GM21576 (cell line): ENCODE measurements around the gene DDIAS.
"Not testable (repeated sequence)": the region's sequence is repeated elsewhere in the genome, so short reads cannot be mapped to it uniquely, and the experiment has no call there.

Experiments
- ATAC-seq: cut with Tn5 transposase; IDR thresholded peaks from one replicate; pipeline ENCODE4 v1.9.1; 2021; ENCODE audit warnings: mild to moderate bottlenecking, moderate library complexity; ENCODE audit not compliant: unreplicated experiment

DDIAS gene

DNA sequence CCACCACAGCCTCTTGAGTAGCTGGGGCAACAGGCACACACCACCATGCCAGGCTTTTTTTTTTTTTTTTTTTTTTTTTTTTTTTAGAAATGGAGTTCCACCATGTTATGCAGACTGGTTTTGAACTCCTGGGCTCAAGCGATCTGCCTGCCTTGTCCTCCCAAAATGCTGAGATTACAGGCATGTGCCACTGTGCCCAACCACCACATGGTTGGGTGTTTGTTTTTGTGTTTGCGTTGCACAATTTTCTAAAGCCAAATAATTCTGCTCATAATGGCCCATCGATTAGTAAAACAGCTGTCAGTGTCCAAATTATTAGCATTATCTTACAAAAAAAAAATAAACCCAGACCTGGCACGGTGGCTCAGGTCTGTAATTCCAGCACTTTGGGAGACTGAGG is 65.8 kb downstream of the DDIAS start:
- ATAC-seq = no peak

- ATAC-seq = peak; percentile 99
Observed at GRCh38 chr11:82969811-82970210, 68.3 kb downstream of the DDIAS start.

DNA sequence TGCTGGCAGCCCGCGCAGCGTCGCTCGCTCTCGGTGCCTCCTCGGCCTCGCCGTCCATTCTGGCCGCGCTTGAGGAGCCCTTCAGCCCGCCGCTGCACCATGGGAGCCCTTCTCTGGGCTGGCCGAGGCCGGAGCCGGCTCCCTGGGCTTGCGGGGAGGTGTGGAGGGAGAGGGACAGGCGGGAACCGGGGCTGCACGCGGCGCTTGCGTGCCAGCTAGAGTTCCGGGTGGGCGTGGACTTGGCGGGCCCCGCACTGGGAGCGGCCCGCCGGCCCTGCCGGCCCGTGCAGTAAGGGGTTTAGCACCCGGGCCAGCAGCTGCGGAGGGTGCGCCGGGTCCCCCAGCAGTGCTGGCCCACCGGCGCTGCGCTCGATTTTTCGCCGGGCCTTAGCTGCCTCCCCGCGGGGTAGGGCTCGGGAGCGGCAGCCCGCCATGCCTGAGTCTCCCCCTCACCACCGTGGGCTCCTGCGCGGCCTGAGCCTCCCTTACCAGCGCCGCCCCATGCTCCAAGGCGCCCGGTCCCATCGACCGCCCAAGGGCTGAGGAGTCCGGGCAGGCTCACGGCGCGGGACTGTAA is 69.1 kb downstream of the DDIAS start:
- not testable (repeated sequence) for ATAC-seq

DNA sequence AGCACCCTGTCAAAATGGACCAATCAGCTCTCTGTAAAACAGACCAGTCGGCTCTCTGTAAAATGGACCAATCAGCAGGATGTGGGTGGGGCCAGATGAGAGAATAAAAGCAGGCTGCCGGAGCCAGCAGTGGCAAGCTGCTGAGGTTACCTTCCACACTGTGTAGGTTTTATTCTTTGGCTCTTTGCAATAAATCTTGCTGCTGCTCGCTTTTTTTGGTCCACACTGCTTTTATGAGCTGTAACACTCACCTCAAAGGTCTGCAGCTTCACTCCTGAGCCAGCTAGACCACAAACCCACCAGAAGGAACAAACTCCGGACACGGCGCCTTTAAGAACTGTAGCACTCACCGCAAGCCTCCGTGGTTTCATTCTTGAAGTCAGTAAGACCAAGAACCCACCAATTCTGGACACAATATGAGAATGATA is 70.0 kb downstream of the DDIAS start:
- not testable (repeated sequence) for ATAC-seq

DNA sequence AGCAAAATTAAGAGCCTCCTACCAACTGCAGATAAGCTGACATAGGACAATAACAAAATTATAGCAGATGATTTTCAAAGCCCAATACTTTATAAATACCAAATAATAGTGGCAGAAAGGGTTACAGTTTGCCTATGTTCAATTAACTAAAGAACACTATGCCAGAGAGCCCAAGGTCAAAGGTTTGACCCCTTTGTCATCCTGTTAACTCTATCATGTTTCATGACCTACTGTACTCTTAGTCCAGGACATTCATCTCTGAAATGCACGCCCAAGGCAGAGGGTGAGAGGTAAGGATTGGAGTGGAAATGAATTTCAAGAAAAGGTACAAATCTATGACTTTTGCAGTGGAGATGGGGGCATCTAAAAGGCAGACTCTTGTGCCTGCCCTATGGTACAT is 70.6 kb downstream of the DDIAS start:
- ATAC-seq = no peak

DNA sequence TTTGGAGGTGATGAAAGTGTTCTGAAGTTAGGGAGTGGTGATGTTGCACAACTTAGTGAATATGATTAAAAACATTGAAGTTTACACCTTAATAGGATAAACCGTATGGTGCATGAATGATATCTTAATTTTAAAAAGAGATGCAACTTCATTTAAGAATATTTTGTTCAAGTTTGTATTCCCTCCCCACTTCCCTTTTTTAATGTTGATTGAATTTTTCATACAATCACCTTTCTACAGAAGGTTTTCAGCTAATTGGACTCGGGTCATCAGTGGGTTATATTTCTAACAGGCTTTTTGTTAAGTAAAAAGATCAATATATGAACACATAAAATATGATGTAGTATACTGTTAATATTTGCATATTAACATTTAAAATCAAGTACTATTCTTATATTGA is 72.6 kb downstream of the DDIAS start:
- no peak for ATAC-seq

- no peak for ATAC-seq
Observed at GRCh38 chr11:82974851-82975250, 73.3 kb downstream of the DDIAS start.

- no peak for ATAC-seq
Observed at GRCh38 chr11:82975882-82976281, 74.3 kb downstream of the DDIAS start.

- no peak for ATAC-seq
Observed at GRCh38 chr11:82976786-82977185, 75.2 kb downstream of the DDIAS start.

GRCh38 chr11:82978422-82979099 is 77.0 kb downstream of the DDIAS start:
- peak; percentile 64 for ATAC-seq

DNA sequence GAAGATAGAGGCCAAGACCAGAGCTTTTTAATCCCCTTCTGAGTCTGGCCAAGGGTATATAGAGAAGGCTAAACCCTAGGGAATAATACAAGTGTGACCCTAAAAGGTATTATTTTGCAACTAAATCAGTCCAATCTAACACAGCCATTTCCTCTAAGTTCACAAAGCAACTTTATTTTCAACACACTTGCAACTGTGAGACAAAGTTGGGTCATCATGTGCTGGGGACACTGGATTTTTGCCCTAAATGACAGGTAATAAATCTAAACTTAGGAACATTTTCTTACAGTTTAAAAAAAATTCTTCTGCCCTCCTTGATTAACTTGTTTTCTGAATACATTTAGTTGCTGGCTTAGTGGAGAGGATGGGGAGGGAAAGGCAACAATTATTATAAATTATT is 78.3 kb downstream of the DDIAS start:
- no peak for ATAC-seq

DNA sequence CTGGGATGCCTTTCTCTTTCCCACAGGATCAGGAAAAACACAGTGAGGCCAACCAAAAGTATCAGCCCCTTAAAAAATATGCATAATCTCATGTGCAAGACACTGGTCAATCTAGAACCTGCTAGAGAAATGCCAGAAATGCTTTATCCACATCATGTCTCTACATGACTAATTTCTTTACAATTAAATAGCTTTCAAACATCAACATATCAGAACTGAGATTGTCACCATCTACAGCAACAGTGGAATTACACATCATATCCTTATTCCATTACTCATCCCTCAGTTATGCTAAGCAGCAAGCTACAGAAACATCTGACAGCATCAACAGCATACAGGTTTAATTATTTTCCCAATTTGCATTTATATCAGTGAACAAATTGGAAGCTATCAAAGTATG is 78.8 kb downstream of the DDIAS start:
- no peak for ATAC-seq

GRCh38 chr11:82980947-82981346 is 79.4 kb downstream of the DDIAS start:
- ATAC-seq = no peak

DNA sequence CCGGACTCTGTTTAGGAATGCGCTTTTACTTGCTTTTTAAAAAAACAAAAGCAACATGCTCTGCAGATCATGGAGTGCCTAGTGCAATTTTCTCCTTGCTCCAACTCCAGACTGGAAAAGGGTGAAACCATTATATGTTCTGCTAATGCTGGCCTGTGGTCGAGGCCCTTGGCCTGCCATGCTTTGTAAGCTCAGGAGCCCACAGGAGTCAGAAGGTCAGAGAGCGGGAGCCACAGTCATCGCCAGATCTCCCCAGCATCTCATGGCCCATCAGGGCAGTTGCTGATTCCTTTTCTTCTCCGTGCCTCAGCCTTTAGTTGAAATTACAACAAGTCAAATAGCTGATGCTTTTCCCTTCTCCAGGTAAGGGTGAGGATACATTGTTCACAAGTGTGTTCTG is 80.3 kb downstream of the DDIAS start:
- ATAC-seq = no peak
